ENCODE results near the gene ADCY9.

The ADCY9 gene

GRCh38 chr16:4002121-4002520 lies 114.1 kb downstream of the ADCY9 start:
- Histone ChIP-seq H3K36me3 (replicated peaks) (no peaks in the 10 kb centered on the region), H3K4me3 (ENCODE audit: low read depth, low read length) (no peak overlapping the region), H3K27me3 (replicated peaks) (no peaks in the 10 kb centered on the region), H3K27ac (no peak overlapping the region)
- in situ Hi-C loops (cut with HindIII; ENCODE audit: low pct_ligation_motif_present, low sequenced_read_pairs), result no loop called here
- DNase-seq, result no peak
- TF ChIP-seq CTCF (IDR thresholded peaks at IDR 0.05; ENCODE audit: low read depth, low read length, missing control alignments), result no peak

GRCh38 chr16:3999479-4000325 lies 116.5 kb downstream of the ADCY9 start:
- DNase-seq, result peak; percentile 58
- Histone ChIP-seq H3K27me3 (replicated peaks) (no peaks in the 10 kb centered on the region), H3K36me3 (replicated peaks) (no peaks in the 10 kb centered on the region), H3K27ac (peak overlapping the region; percentile 49), H3K4me3 (ENCODE audit: low read depth, low read length) (no peak overlapping the region)
- no peak for TF ChIP-seq CTCF (IDR thresholded peaks at IDR 0.05; ENCODE audit: low read depth, low read length, missing control alignments)
- in situ Hi-C loops (cut with HindIII; ENCODE audit: low pct_ligation_motif_present, low sequenced_read_pairs), result no loop called here

GRCh38 chr16:3998793-3999478 lies 117.3 kb downstream of the ADCY9 start:
- H3K36me3 ChIP-seq (replicated peaks), result no peaks in the 10 kb centered on the region
- no peak overlapping the region for H3K4me3 ChIP-seq (ENCODE audit: low read depth, low read length)
- DNase-seq, result peak; percentile 60
- no peaks in the 10 kb centered on the region for H3K27me3 ChIP-seq (replicated peaks)
- in situ Hi-C loops (cut with HindIII; ENCODE audit: low pct_ligation_motif_present, low sequenced_read_pairs), result no loop called here
- H3K27ac ChIP-seq, result peak overlapping the region; percentile 49
- TF ChIP-seq CTCF (IDR thresholded peaks at IDR 0.05; ENCODE audit: low read depth, low read length, missing control alignments), result no peak

GRCh38 chr16:3997231-3997841 lies 118.9 kb downstream of the ADCY9 start:
- in situ Hi-C loops (cut with HindIII; ENCODE audit: low pct_ligation_motif_present, low sequenced_read_pairs), result no loop called here
- Histone ChIP-seq H3K27me3 (replicated peaks) (no peaks in the 10 kb centered on the region), H3K4me3 (ENCODE audit: low read depth, low read length) (no peak overlapping the region), H3K36me3 (replicated peaks) (no peaks in the 10 kb centered on the region), H3K27ac (no peak overlapping the region)
- no peak for DNase-seq
- TF ChIP-seq CTCF (IDR thresholded peaks at IDR 0.05; ENCODE audit: low read depth, low read length, missing control alignments), result no peak

GRCh38 chr16:3995001-3995400 lies 121.2 kb downstream of the ADCY9 start:
- no peak for DNase-seq
- H3K27me3 ChIP-seq (replicated peaks), result no peaks in the 10 kb centered on the region
- in situ Hi-C loops (cut with HindIII; ENCODE audit: low pct_ligation_motif_present, low sequenced_read_pairs), result no loop called here

More at GRCh38 chr16:3995001-3995400, 121.2 kb downstream of the ADCY9 start:
- no peak for TF ChIP-seq CTCF (IDR thresholded peaks at IDR 0.05; ENCODE audit: low read depth, low read length, missing control alignments)
- Histone ChIP-seq H3K27ac (no peak overlapping the region), H3K36me3 (replicated peaks) (no peaks in the 10 kb centered on the region), H3K4me3 (ENCODE audit: low read depth, low read length) (no peak overlapping the region)

All from brain microvascular endothelial cell (primary cell).